Left ventricle myocardium inferior (tissue), 1 donor: Measurements from ENCODE around the gene LEKR1. TPM values are rescaled to one million over a fixed set of nuclear protein-coding genes. Genes with fewer than 3 reads are reported as not detected.
"Not testable (repeated sequence)": the region's sequence is repeated elsewhere in the genome, so short reads cannot be mapped to it uniquely, and the experiment has no call there.

Experiments
- DNase-seq: peaks from one replicate; pipeline ENCODE4 v3.0.0-alpha.2; 2020
- H3K27ac ChIP-seq: fragments of 200-600 bp; replicated peaks from 2 replicates; pipeline ENCODE4 v1.8.0; 2021
- H3K27me3 ChIP-seq: fragments of 200-600 bp; 2 replicates; pipeline ENCODE4 v1.8.0; 2021; ENCODE audit warnings: low read depth
- H3K36me3 ChIP-seq: fragments of 200-600 bp; 2 replicates; pipeline ENCODE4 v1.8.0; 2021
- H3K4me1 ChIP-seq: fragments of 200-600 bp; 2 replicates; pipeline ENCODE4 v1.8.0; 2021
- H3K4me3 ChIP-seq: fragments of 200-600 bp; 2 replicates; pipeline ENCODE4 v1.8.0; 2021; ENCODE audit warnings: mild to moderate bottlenecking, moderate library complexity
- H3K9me3 ChIP-seq: fragments of 200-600 bp; replicated peaks from 2 replicates; pipeline ENCODE4 v1.8.0; 2021
- CTCF ChIP-seq: fragments of 200-600 bp; IDR thresholded peaks from 2 replicates; pipeline ENCODE4 v1.8.0; 2021; ENCODE audit warnings: antibody characterized with exemption, mild to moderate bottlenecking, borderline replicate concordance
- intact Hi-C: fragments of 100-400 bp; cut with micrococcal nuclease; formaldehyde crosslinking; loops from one replicate; pipeline ENCODE4 v1.11.0; 2022
- total RNA-seq: library from RNA; stranded (reverse); fragmentation: NEBNext Ultra II Directional; extraction: Animal tissue kit (Norgen Biotek cat#: 25700); gene quantifications from one replicate; pipeline ENCODE4 v1.2.1, GENCODE V29; 2021
- donor health status: DM: no; HTN: yes; CAD: no; lungs with severe emphysema.

The LEKR1 gene
- total RNA-seq, 1 donor from 2014 or later: 0.71 TPM

DNA sequence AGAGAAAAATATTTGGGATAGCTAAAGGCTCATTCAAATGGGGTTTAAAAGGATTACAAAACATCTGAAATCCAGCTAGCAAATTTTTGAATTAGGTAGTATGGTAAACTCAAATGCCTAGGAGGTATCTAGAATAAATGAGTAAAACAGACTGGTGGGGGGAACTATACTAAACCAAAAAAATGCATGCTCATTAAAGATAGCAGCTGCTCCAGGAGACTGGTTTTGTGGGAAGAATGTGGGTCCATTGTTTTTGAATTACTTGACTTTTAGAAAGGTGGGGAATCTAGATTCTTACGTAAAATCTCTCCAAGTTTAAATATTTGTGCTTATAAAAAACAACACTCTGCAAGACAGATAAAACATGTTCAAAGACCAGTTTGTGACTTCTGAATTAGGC is 73.8 kb downstream of the LEKR1 start:
- Histone ChIP-seq H3K27me3 (no peaks in the 10 kb centered on the region), H3K4me1 (no peaks in the 10 kb centered on the region), H3K27ac (no peak overlapping the region), H3K9me3 (no peaks in the 10 kb centered on the region), H3K36me3 (no peaks in the 10 kb centered on the region), H3K4me3 (no peak overlapping the region)
- no peak for TF ChIP-seq CTCF
- intact Hi-C loops: no loop called here
- no peak for DNase-seq

DNA sequence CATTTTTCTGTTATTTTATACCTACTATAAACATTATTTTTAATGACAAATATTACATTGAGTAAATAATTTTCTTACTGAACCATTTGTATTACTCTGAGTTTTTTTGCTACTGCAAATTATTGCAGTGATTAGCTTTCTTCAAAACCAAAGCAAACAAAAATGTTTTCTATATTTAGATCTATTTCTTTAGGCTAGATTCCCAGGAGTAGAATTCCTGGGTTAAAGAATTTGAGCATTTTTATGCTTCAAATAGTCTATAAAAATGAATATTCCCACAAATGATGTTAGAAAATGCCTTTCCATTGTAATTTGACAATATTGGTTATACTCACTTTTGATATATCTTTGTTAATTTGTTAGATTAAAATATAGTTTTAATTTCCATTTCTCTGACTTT is 76.8 kb downstream of the LEKR1 start:
- Histone ChIP-seq H3K36me3 (no peaks in the 10 kb centered on the region), H3K27me3 (no peaks in the 10 kb centered on the region), H3K27ac (no peak overlapping the region), H3K4me3 (no peak overlapping the region), H3K9me3 (no peaks in the 10 kb centered on the region), H3K4me1 (no peaks in the 10 kb centered on the region)
- intact Hi-C loops: no loop called here
- TF ChIP-seq CTCF: no peak
- DNase-seq: no peak

DNA sequence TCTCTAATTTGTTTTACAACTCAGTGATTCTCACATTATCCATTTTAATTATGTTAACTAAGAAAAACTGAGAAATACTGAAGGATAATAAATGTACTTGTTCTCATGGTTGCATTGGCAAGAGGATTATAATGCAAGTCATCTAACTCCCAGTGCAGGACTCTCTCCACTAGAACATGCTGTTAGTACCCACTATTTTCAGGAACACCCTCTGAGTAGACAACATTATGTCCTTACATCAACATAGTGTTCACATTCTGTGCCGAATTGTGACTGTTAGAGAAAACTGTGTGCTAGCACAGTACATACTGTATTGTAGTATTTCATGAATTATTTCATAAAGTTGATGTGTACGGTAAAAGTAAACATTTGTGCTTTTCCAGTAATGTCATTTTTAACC is 80.1 kb downstream of the LEKR1 start:
- H3K36me3 ChIP-seq: no peaks in the 10 kb centered on the region
- intact Hi-C loops: no loop called here

GRCh38 chr3:156908398-156908797 is 82.2 kb downstream of the LEKR1 start:
- H3K27ac ChIP-seq: no peak overlapping the region
- TF ChIP-seq CTCF: no peak

More for the DNA sequence above, 80.1 kb downstream of the LEKR1 start:
- TF ChIP-seq CTCF: no peak
- Histone ChIP-seq H3K9me3 (no peaks in the 10 kb centered on the region), H3K27ac (no peak overlapping the region), H3K27me3 (no peaks in the 10 kb centered on the region), H3K4me3 (no peak overlapping the region), H3K4me1 (no peaks in the 10 kb centered on the region)
- no peak for DNase-seq

GRCh38 chr3:156910022-156910421 is 83.9 kb downstream of the LEKR1 start:
- no peak for TF ChIP-seq CTCF
- no peaks in the 10 kb centered on the region for H3K27me3 ChIP-seq
- intact Hi-C loops: no loop called here
- H3K27ac ChIP-seq: no peak overlapping the region
- DNase-seq: no peak
- H3K9me3 ChIP-seq: no peaks in the 10 kb centered on the region
- no peak overlapping the region for H3K4me3 ChIP-seq
- no peaks in the 10 kb centered on the region for H3K4me1 ChIP-seq
- H3K36me3 ChIP-seq: no peaks in the 10 kb centered on the region

More at GRCh38 chr3:156908398-156908797, 82.2 kb downstream of the LEKR1 start:
- intact Hi-C loops: no loop called here
- Histone ChIP-seq H3K36me3 (no peaks in the 10 kb centered on the region), H3K4me1 (no peaks in the 10 kb centered on the region), H3K27me3 (no peaks in the 10 kb centered on the region), H3K4me3 (no peak overlapping the region), H3K9me3 (no peaks in the 10 kb centered on the region)
- DNase-seq: no peak

- H3K4me1 ChIP-seq, intact Hi-C loops, H3K36me3 ChIP-seq, H3K27ac ChIP-seq, H3K4me3 ChIP-seq, H3K27me3 ChIP-seq, DNase-seq, H3K9me3 ChIP-seq: not testable (repeated sequence)
Observed at GRCh38 chr3:156910831-156911230, 84.7 kb downstream of the LEKR1 start.

- H3K27me3 ChIP-seq, H3K9me3 ChIP-seq, DNase-seq, H3K27ac ChIP-seq, intact Hi-C loops, H3K4me1 ChIP-seq, H3K4me3 ChIP-seq, H3K36me3 ChIP-seq: not testable (repeated sequence)
Observed at GRCh38 chr3:156914300-156914699, 88.1 kb downstream of the LEKR1 start.
